Measurements from ENCODE around the gene FHIP1A.
"Not testable (repeated sequence)": the region's sequence is repeated elsewhere in the genome, so short reads cannot be mapped to it uniquely, and the experiment has no call there.

The FHIP1A gene

DNA sequence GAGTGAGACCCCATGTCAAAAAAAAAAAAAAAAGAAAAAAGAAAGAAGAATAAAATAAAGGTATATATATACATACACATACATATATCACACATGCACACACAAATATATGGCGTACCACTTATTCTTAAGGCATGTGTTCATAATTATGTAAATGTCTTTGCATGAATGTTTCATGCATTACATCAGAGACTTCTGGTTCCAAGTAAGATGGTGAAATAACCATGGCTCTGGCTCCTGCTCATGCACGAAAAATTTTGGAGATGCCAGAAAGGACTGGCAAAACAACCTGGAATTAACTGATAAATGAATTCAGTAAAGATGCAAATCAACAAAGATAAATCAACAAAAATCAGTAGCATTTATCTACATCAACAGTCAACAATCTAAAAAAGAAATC, 19.7 kb upstream of the FHIP1A start:
- POLR2A ChIA-PET, result no interaction called here
- no peak for DNase-seq (ENCODE audit: extremely low spot score)
- TF ChIP-seq, protein P1, sequence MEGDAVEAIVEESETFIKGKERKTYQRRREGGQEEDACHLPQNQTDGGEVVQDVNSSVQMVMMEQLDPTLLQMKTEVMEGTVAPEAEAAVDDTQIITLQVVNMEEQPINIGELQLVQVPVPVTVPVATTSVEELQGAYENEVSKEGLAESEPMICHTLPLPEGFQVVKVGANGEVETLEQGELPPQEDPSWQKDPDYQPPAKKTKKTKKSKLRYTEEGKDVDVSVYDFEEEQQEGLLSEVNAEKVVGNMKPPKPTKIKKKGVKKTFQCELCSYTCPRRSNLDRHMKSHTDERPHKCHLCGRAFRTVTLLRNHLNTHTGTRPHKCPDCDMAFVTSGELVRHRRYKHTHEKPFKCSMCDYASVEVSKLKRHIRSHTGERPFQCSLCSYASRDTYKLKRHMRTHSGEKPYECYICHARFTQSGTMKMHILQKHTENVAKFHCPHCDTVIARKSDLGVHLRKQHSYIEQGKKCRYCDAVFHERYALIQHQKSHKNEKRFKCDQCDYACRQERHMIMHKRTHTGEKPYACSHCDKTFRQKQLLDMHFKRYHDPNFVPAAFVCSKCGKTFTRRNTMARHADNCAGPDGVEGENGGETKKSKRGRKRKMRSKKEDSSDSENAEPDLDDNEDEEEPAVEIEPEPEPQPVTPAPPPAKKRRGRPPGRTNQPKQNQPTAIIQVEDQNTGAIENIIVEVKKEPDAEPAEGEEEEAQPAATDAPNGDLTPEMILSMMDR (IDR thresholded peaks at IDR 0.05; ENCODE audit: control extremely low read depth, extremely low read depth, low read depth, missing control alignments), result no peak
- CTCF ChIA-PET, result interaction anchor here (1.2 kb wide), 1 partner anchor 21 kb away, joined by 3 read pairs; no protein-coding TSS in a partner anchor

DNA sequence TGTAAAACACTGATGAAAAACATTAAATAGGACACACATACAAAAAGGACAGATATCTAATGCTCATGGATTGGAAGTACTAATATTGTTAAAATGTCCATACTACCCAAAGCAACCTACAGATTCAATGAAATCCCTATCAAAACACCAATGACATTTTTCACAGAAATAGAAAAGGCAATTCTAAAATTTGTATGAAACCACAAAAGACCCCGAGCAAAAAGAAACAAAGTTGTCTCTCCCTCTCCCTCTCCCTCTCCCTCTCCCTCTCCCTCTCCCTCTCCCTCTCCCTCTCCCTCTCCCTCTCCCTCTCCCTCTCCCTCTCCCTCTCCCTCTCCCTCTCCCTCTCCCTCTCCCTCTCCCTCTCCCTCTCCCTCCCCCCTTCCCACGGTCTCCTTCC, 19.2 kb upstream of the FHIP1A start:
- CTCF ChIA-PET; DNase-seq (ENCODE audit: extremely low spot score); POLR2A ChIA-PET: not testable (repeated sequence)

DNA sequence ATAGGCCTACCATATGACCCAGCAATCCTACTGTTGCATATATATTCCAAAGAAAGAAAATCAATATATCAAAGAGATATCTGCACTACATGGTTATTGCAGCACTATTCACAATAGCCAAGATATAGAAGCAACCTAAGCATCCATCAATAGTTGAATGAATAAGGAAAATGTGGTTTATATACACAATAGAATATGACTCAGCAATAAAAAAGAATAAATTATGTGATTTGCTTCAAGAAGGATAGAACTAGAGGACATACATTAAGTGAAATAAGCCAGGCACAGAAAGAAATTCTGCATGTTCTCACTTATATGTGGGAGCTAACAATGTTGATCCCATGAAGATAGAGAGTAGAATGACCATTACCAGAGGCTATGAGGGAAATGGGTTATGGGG, 13.1 kb upstream of the FHIP1A start:
- TF ChIP-seq, protein P1 (IDR thresholded peaks at IDR 0.05; ENCODE audit: control extremely low read depth, extremely low read depth, low read depth, missing control alignments), result no peak
- ChIA-PET POLR2A (no interaction called here), CTCF (interaction anchor here (1.1 kb wide), 1 partner anchor 14 kb away, joined by 3 read pairs; no protein-coding TSS in a partner anchor)
- DNase-seq (ENCODE audit: extremely low spot score), result no peak

DNA sequence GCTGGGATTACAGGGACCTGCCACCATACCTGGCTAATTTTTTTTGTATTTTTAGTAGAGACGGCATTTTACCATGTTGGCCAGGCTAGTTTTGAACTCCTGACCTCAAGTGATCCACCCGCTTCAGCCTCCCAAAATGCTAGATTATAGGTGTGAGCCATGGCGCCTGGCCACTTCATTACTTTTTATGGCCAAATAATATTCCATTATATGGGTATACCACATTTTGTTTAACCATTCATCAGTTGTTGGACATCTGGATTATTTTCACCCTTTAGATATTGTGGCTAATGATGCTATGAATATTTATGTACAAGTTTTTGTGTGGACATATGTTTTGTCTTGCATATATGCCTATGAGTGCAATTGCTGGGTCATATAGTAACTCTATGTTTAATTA, 8.6 kb upstream of the FHIP1A start:
- POLR2A ChIA-PET, result no interaction called here
- TF ChIP-seq, protein P1 (IDR thresholded peaks at IDR 0.05; ENCODE audit: control extremely low read depth, extremely low read depth, low read depth, missing control alignments), result no peak
- CTCF ChIA-PET, result no interaction called here
- DNase-seq (ENCODE audit: extremely low spot score), result no peak

GRCh38 chr4:151401739-151402138, 7.2 kb upstream of the FHIP1A start:
- DNase-seq (ENCODE audit: extremely low spot score), result no peak
- TF ChIP-seq, protein P1 (IDR thresholded peaks at IDR 0.05; ENCODE audit: control extremely low read depth, extremely low read depth, low read depth, missing control alignments), result no peak
- CTCF ChIA-PET, result no interaction called here
- POLR2A ChIA-PET, result no interaction called here

DNA sequence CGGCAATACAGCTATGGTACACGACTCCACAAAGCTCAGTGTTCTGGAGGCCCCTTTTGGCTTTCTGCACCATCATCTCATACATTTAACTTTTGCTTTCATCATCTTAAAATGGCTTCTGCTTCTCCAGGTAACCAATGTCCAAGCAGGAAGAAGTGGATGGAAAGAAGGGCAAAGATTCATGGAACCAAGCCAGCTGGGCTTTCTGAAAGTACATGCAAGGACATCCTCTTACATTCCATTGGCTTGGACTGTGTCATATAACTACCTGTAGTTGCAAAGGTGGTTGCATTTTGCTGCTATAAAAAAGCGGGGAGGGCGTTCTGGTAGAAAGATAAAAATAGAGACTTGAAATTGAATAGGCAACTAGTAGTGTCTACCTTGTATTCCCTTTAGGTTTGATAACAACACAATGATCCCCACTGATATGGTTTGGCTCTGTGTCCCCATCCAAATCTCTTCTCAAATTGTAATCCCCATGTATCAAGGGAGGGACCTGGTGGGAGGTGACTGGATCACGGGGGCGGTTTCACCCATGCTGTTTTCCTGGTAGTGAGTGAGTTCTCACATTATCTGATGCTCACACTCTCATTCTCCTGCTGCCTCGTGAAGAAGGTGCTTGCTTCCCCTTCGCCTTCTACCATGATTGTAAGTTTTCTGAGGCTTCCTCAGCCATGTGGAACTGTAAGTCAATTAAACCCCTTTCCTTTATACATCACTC, 6.7 kb upstream of the FHIP1A start:
- POLR2A ChIA-PET, result no interaction called here
- DNase-seq (ENCODE audit: extremely low spot score), result no peak
- TF ChIP-seq, protein P1 (IDR thresholded peaks at IDR 0.05; ENCODE audit: control extremely low read depth, extremely low read depth, low read depth, missing control alignments), result no peak
- CTCF ChIA-PET, result no interaction called here

GRCh38 chr4:151403656-151404055, 5.3 kb upstream of the FHIP1A start:
- no peak for DNase-seq (ENCODE audit: extremely low spot score)
- ChIA-PET CTCF (interaction anchor here (0.9 kb wide), 1 partner anchor 10 kb away, joined by 5 read pairs; no protein-coding TSS in a partner anchor), POLR2A (no interaction called here)
- TF ChIP-seq, protein P1 (IDR thresholded peaks at IDR 0.05; ENCODE audit: control extremely low read depth, extremely low read depth, low read depth, missing control alignments), result no peak

DNA sequence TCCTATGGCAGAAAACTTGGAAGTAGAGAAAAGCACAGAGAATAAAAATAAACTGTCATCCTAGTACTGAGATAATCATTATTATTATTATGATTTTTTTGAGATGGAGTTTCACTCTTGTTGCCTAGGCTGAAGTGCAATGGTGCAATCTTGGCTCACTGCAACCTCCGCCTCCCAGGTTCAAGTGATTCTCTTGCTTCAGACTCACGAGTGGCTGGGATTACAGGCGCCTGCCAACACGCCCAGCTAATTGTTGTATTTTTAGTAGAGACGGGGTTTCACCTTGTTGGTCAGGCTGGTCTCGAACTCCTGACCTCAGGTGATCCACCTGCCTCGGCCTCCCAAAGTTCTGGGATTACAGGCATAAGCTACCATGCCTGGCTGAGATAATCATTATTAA, 4.2 kb upstream of the FHIP1A start:
- CTCF ChIA-PET, result interaction anchor here (0.8 kb wide), 1 partner anchor 11 kb away, joined by 3 read pairs; no protein-coding TSS in a partner anchor
- DNase-seq (ENCODE audit: extremely low spot score); POLR2A ChIA-PET: not testable (repeated sequence)
